IPS DF 6.9 (cell line): ENCODE measurements around the gene LRG1.

Experiments used
- DNase-seq: peaks from one replicate; pipeline ENCODE4 v3.0.0-alpha.2; 2013; ENCODE audit warnings: low read depth, low spot score
- H3K27ac ChIP-seq: one replicate; pipeline ENCODE4 v1.5.1; 2013; ENCODE audit warnings: low read length, control low read depth
- H3K27me3 ChIP-seq: 2 replicates; pipeline ENCODE4 v1.6.1; 2013; ENCODE audit warnings: mild to moderate bottlenecking, low read length; ENCODE audit not compliant: control insufficient read depth, insufficient read depth
- H3K36me3 ChIP-seq: 2 replicates; pipeline ENCODE4 v1.6.1; 2013; ENCODE audit warnings: low read length; ENCODE audit not compliant: control insufficient read depth, insufficient read depth
- H3K4me1 ChIP-seq: 2 replicates; pipeline ENCODE4 v1.6.1; 2013; ENCODE audit warnings: low read length; ENCODE audit not compliant: control insufficient read depth, insufficient read depth
- H3K4me3 ChIP-seq: 2 replicates; pipeline ENCODE4 v1.5.1; 2013; ENCODE audit warnings: mild to moderate bottlenecking, low read length
- H3K9me3 ChIP-seq: 2 replicates; pipeline ENCODE4 v1.6.1; 2013; ENCODE audit warnings: low read length, inconsistent platforms; ENCODE audit not compliant: control insufficient read depth, insufficient read depth
- WGBS: extraction: QIAGEN DNeasy Blood & Tissue Kit; methylation state at CpG from one replicate; pipeline ENCODE4 v1.1.7; 2013; ENCODE audit warnings: mixed read lengths, missing lambda C conversion rate; ENCODE audit not compliant: insufficient read length, insufficient coverage; 5-methylcytosine and 5-hydroxymethylcytosine counted together

LRG1 gene

GRCh38 chr19:4539693-4540581 lies at the start of gene LRG1:
Gene LRG1, minus strand, starts transcription at chr19:4540036. Its CDS starts 23 bp downstream, at chr19:4540013.
- no peaks in the 10 kb centered on the region for H3K9me3 ChIP-seq
- no CpG with 5 or more reads among the region's 14 CpGs for WGBS

GRCh38 chr19:4588291-4588761 lies 48.5 kb upstream of the LRG1 start:
- H3K27ac ChIP-seq: no peak overlapping the region
- no peaks in the 10 kb centered on the region for H3K36me3 ChIP-seq
- WGBS: no CpG with 5 or more reads among the region's 9 CpGs
- H3K4me3 ChIP-seq: no peak overlapping the region
- H3K9me3 ChIP-seq: no peaks in the 10 kb centered on the region
- no peaks in the 10 kb centered on the region for H3K27me3 ChIP-seq
- DNase-seq: no peak
- peaks cover 4% of the 10 kb centered on the region; the same call in 1 of the 2 replicates for H3K4me1 ChIP-seq

More at GRCh38 chr19:4539693-4540581, at the start of gene LRG1:
- Histone ChIP-seq H3K4me3 (no peak within 1 kb of the TSS), H3K27me3 (no peaks in the 10 kb centered on the region), H3K36me3 (no peaks in the 10 kb centered on the region; the same call in 1 of the 2 replicates), H3K27ac (no peak within 1 kb of the TSS), H3K4me1 (no peaks in the 10 kb centered on the region)
- DNase-seq: no peak

DNA sequence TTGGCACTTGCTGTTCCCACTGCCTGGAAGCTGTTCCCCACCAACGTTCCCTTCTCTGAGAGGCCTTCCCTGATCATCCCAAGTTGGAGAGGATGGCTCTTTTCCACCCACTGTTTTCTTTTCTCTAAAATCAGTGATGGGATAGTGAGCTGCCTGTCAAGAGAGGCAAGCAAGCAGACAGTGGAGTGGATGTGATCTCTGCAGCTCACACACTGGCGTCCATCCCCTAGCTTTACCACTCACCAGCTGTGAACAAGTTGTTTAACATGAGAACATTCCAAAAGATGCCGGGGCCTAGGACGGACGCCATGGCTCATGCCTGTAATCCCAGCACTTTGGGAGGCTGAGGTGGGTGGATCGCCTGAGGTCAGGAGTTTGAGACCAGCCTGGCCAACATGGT lies 47.7 kb upstream of the LRG1 start:
- no peaks in the 10 kb centered on the region for H3K36me3 ChIP-seq
- DNase-seq: no peak
- no peaks in the 10 kb centered on the region for H3K27me3 ChIP-seq
- no peak overlapping the region for H3K27ac ChIP-seq
- WGBS: no CpG with 5 or more reads among the region's 6 CpGs
- H3K9me3 ChIP-seq: no peaks in the 10 kb centered on the region
- no peak overlapping the region for H3K4me3 ChIP-seq
- peaks cover 4% of the 10 kb centered on the region; the same call in 1 of the 2 replicates for H3K4me1 ChIP-seq

DNA sequence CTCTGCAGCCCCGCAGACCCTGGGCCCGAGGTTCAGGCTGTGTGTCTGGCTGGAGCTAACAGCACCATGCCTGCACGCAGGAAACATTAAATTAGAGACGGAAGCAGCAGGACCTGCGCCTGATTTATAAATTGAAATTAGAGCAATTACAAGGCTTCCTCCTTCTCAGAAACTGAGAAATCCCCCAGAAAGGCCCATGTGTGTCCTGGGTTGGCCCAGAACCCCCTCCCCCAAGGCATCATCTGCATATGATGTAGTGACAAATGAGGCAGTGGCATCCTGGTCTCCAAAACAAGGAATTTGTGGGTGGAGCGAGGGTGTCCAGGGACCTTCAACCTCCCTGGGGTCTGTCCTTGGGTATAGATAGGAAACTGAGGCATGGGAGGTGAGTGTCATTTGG lies 46.9 kb upstream of the LRG1 start:
- WGBS: no CpG with 5 or more reads among the region's 6 CpGs
- no peak for DNase-seq
- Histone ChIP-seq H3K4me1 (peaks cover 4% of the 10 kb centered on the region; the same call in 1 of the 2 replicates), H3K27ac (no peak overlapping the region), H3K36me3 (no peaks in the 10 kb centered on the region), H3K4me3 (no peak overlapping the region), H3K9me3 (no peaks in the 10 kb centered on the region), H3K27me3 (no peaks in the 10 kb centered on the region)

GRCh38 chr19:4586245-4586644 lies 46.4 kb upstream of the LRG1 start:
- WGBS: no CpG with 5 or more reads among the region's 6 CpGs
- Histone ChIP-seq H3K27me3 (no peaks in the 10 kb centered on the region), H3K36me3 (no peaks in the 10 kb centered on the region), H3K27ac (no peak overlapping the region), H3K4me1 (0 out of 2 replicates have a peak, but pooled peaks cover 3% of the 10 kb centered on the region), H3K4me3 (no peak overlapping the region), H3K9me3 (no peaks in the 10 kb centered on the region)
- DNase-seq: no peak

DNA sequence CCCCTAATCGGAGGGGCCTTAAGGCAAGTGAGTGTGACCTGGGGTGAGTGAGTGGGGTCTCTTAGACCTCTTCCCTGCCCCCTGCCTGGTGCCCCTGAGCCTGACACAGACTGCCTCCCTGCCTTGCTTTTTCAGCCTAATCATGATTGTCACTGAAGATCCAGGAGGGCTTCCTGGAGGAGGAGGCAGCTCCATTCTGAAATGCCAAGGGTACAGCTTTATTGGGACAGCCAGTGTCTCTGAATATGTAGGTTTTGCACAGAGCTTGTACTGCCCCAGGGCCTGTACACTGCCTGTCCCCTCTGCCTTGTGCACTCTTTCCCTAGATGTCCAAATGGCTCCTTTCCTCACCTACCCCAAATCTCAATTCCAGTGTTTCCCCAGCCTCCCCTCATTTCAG lies 45.7 kb upstream of the LRG1 start:
- no CpG with 5 or more reads among the region's 1 CpG for WGBS
- Histone ChIP-seq H3K9me3 (no peaks in the 10 kb centered on the region), H3K4me1 (0 out of 2 replicates have a peak, but pooled peaks cover 3% of the 10 kb centered on the region), H3K4me3 (no peak overlapping the region), H3K27me3 (no peaks in the 10 kb centered on the region), H3K36me3 (no peaks in the 10 kb centered on the region), H3K27ac (no peak overlapping the region)
- DNase-seq: no peak

GRCh38 chr19:4584670-4585460 lies 45.0 kb upstream of the LRG1 start:
- no peak for DNase-seq
- peak overlapping the region; percentile 61; the same call in 1 of the 2 replicates for H3K4me3 ChIP-seq

GRCh38 chr19:4583961-4584669 lies 44.3 kb upstream of the LRG1 start:
- Histone ChIP-seq H3K27ac (no peak overlapping the region), H3K4me3 (peak overlapping the region; percentile 61; the same call in 1 of the 2 replicates), H3K27me3 (no peaks in the 10 kb centered on the region), H3K9me3 (no peaks in the 10 kb centered on the region), H3K36me3 (no peaks in the 10 kb centered on the region), H3K4me1 (0 out of 2 replicates have a peak, but pooled peaks cover 3% of the 10 kb centered on the region)
- WGBS: no CpG with 5 or more reads among the region's 49 CpGs
- DNase-seq: no peak

More at GRCh38 chr19:4584670-4585460, 45.0 kb upstream of the LRG1 start:
- WGBS: no CpG with 5 or more reads among the region's 45 CpGs
- H3K27me3 ChIP-seq: no peaks in the 10 kb centered on the region
- no peaks in the 10 kb centered on the region for H3K36me3 ChIP-seq
- no peaks in the 10 kb centered on the region for H3K9me3 ChIP-seq
- H3K4me1 ChIP-seq: 0 out of 2 replicates have a peak, but pooled peaks cover 3% of the 10 kb centered on the region
- H3K27ac ChIP-seq: no peak overlapping the region

- H3K27me3 ChIP-seq: no peaks in the 10 kb centered on the region
- no peak for DNase-seq
- H3K27ac ChIP-seq: no peak overlapping the region
- no peak overlapping the region for H3K4me3 ChIP-seq
- 0 out of 2 replicates have a peak, but pooled peaks cover 3% of the 10 kb centered on the region for H3K4me1 ChIP-seq
- 100% methylated on average over 1 of the region's 16 CpGs for WGBS
- H3K36me3 ChIP-seq: no peaks in the 10 kb centered on the region
- no peaks in the 10 kb centered on the region for H3K9me3 ChIP-seq
Observed at GRCh38 chr19:4582980-4583842, 43.4 kb upstream of the LRG1 start.
